ENCODE measurements around the gene RAB7B.
A peak's percentile ranks its signal among the peaks of the same experiment; 100 is the strongest.
"Not testable (repeated sequence)": the region's sequence is repeated elsewhere in the genome, so short reads cannot be mapped to it uniquely, and the experiment has no call there.

Gene RAB7B, protein sequence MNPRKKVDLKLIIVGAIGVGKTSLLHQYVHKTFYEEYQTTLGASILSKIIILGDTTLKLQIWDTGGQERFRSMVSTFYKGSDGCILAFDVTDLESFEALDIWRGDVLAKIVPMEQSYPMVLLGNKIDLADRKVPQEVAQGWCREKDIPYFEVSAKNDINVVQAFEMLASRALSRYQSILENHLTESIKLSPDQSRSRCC

GRCh38 chr1:206002871-206003801 is at the start of gene RAB7B:
Gene RAB7B (minus strand): TSS chr1:206003395. CDS start chr1:205994135, 9,260 bp downstream.
- peak; percentile 74 for DNase-seq (ENCODE audit: low read depth)

- not testable (repeated sequence) for DNase-seq (ENCODE audit: low read depth)
These were observed 49.2 kb upstream of the RAB7B start for GRCh38 chr1:206052231-206052865.

GRCh38 chr1:206050655-206051235 is 47.5 kb upstream of the RAB7B start:
- DNase-seq (ENCODE audit: low read depth), result no peak

DNA sequence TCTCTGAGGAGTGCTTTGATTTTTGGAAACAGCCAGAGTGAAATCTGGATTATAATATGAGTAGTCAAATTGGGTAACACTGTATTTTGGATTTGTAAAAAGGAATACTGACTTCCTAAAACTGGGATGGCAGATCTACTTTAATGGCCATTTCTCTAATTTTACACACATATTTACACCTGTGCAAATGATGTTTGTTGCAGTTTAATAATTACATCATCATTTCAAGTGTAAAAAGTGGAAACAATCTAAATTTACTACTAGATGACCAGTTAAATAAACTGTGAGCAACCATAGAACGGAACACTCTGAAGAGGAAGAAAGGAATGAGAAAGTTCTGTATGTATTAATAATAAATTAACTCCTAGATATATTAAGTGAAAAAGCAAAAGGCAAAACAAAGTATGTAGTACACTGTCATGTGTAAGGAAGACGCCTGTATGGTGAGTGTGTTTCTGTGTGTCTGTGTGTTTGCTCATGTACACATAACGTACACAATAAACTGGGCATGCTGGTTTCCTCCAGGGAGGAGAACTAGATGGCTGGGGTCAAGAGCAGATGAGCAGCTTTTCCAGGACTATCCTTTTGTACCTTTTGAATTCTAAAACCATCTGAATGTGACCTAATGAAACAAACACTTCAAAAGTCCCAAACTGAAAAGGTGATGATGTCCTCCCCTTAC is 46.9 kb upstream of the RAB7B start:
- DNase-seq (ENCODE audit: low read depth), result no peak

DNA sequence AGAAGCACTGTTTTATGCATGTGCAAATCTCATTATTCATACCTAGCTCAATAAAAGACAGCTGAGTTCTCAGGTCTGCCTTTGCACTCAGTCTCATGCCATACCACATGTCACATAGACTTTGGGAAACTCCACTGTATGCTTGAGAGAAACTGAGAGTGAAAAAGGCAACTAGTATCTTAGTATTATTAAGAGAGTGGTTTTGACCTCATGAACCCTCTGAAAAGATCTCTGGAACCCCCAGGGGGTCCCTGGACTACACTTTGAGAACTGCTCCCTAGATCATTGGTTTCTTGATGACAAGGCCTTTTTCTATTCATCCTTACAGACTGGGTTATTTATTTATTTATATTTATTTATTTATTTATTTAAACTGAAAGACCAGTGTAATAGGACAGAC is 46.1 kb upstream of the RAB7B start:
- DNase-seq (ENCODE audit: low read depth), result no peak

DNA sequence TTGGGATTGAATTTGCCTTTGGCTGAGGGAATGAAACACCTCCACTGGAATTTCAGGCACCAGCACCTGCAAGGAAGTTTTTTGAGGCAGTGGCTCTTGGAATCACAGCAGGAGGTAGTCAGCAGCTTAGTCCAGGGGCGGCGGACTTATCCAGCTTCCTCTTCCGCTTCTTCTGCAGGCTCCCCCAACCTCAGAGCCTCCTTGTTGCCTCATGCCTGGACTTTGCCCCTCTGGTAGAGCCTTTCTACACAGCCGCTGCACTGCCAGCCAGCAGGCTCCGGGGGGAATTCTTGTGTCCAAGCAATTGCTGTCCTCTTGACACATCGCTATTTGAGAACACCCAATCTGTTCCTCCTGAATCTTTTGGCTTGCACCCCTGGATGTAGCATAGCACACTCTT is 45.4 kb upstream of the RAB7B start:
- no peak for DNase-seq (ENCODE audit: low read depth)

DNA sequence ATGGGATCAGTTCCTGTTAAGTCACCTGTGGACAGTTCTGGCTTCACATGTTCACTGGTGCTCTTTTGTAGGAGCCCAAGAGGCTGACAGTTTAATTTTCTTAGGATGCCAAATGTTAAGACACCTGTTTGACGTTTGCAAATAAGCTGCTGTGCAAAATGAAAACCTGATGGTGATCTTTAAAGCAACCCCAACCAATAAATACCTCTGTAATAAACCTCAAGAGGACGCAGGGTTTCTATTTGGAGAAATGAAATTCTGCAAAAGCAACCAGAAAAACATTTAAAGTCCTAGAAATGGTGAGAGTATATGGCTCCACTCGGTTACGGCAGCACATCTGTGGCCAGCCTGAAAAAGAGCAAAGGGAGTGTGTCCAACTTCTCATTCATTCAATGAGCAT is 44.1 kb upstream of the RAB7B start:
- DNase-seq (ENCODE audit: low read depth), result no peak

DNA sequence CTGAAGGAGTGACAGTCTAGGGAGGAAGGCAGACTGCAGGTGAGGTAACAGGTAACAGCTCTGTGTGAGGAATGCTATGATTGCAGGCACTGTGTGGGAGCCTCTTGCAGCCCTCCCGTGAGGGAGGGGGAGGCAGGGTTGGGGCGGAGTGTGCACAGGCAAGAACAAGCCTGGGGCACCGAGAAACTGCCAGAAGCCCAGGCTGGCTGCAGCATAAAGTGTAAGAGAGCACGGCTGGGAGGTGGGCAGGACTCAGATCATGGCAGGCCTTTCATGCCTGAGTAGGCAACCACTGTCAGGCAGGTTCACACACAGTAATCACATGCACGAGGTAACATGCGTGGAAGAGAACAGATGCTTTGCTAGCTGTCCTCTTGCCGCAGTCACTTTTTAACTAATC is 38.4 kb upstream of the RAB7B start:
- no peak for DNase-seq (ENCODE audit: low read depth)

- DNase-seq (ENCODE audit: low read depth), result no peak
These were observed 37.1 kb upstream of the RAB7B start for GRCh38 chr1:206040328-206040727.

DNA sequence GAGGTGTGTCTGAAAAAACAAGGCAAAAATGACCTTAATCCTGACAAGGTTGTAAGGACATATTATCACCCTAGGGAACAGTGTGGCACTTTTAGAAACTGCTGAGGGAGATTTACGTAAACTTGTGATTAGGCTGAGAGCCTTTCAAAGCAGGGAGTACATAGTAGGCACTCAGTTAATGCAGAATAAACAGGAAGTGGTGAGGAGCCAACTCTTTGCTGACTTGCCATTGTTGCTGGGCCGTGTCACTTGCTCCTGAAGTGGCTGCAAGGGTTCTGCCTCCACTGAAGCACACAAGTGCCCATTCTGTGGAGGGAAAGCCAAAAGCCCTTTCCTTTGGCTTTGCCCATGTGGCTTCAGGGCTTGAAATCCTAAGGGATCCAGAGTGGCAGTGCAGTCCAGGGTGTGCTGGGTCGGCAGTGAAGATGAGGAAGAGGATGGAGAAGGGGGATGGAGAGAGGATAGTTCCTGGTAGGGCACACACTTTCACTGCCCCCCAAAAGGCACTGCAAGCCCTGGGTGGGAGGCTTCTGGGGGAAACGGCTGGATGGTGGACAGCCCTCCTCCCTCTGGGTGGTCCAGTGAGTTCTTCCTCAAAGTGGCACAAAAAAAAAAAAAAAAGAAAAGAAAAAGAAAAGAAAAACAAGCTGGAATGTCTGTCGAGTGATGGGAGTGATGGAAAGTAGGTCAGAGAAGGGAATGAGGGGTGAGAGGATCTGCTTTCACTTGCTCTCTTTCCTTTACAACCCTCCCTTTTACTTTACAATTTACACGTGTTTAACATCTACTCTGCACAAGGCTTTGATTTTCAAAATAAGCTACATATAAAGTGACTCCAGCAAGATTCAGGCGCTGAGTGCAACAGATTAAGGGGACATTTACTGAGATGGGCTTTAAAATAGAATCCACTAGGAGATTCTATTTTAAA is 36.1 kb upstream of the RAB7B start:
- no peak for DNase-seq (ENCODE audit: low read depth)

DNA sequence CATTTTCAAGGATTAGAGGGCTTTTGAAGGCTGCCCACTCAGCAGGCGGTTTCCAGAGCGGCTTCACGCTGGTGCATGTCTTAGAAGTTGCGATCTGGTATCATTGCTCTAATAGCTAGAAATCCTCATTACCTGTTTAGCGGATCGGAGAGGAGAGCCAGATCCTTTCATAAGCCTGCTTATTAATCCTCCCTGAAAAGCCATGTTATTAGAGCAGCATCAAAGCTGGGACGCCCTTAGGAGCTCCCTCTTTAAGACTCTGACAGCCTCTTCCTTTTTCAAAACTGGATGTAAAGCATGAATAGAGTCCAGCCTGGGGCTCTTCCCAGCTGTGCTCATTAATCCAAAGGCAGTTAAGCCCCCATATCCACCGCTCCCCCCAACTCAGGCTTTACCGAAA is 34.4 kb upstream of the RAB7B start:
- peak; percentile 4 for DNase-seq (ENCODE audit: low read depth)

DNA sequence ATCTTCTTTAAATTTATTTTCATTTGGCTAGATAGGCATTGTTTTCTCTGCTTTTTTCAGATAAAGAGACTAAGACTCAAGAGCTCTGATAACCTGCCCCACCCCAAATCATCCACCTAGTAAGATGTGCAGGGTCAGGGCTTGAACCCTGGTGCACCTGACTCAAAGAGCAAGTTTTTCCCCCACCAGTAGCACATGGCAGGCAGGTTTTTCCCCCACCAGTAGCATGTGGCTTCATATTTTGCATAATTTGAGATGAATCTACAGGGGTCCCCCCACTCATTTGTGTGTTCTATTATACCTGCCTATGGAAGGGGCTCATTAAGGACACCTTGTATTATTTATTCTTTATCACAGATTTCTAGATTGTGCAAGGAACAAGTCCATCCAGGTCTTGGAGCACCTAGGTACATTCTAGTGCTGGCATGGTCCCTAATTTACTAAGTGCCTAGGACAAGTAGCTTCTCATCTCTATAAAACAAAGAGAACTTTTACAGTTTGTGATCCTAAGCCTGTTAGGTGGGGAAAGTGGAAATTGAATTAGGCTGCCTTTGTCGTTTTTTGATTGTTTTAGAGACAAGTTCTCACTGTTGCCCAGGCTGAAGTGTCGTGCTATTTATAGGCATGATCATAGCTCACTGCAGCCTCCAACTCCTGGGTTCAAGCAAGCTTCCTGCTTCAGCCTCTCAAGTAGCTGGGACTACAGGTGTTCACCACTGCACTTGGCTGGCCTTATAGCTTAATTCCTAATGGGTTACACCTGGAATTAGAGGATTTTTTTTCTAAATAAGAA is 33.7 kb upstream of the RAB7B start:
- DNase-seq (ENCODE audit: low read depth), result no peak

GRCh38 chr1:206035027-206035426 is 31.8 kb upstream of the RAB7B start:
- DNase-seq (ENCODE audit: low read depth), result no peak

DNA sequence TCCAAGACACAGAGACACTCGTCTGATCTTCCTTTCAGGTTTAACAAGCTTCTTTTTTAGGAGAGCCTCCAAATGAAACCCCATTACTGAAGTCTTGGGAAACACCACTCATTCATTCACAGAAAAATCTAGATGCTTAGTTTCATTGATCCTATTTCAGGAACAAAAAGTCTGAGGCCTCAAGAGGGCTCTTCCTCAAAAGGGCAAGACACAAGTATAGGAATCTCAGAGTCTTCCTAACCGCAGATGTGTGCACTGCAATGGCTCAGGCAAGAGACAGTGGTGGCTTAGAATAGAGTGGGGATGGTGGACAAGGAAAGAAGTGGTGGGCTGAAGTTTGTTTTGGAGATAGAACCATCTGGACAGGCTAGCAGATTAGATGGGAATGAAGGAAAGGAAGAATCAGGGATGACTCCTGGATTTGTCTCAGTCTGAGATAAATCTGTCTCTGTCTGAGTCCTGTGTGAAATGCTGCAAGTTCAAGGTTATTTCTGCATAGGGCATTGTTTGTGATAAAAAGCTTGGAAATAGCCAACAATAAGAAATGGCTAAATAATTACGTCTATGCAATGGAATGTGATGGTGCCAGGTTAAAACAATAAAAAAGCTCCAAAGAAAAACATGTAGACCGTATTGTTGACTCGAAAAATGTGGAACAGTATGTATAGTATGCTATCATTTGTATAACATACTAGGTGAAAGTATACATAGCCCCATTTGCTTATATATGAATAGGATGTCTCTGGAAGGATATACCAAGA is 29.4 kb upstream of the RAB7B start:
- no peak for DNase-seq (ENCODE audit: low read depth)

DNA sequence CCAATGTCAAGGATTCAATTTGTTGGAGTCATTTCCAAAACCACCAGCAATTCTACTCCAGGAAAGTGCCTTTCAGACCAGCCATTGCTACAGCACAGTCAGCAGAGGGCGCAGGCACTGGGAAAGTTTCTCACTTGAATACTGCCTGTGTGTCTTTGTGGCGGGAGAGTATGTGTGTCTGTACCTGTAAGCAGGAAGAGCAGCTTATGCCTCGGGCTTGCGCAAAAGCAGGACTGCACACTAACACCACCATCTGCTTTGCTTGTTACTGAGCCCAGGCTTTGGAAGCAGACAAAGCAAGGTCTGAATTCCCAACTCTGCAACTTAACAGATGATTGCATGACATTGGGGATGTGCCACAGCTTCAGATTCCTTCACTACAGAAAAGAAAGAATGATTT is 27.5 kb upstream of the RAB7B start:
- peak; percentile 73 for DNase-seq (ENCODE audit: low read depth)

DNA sequence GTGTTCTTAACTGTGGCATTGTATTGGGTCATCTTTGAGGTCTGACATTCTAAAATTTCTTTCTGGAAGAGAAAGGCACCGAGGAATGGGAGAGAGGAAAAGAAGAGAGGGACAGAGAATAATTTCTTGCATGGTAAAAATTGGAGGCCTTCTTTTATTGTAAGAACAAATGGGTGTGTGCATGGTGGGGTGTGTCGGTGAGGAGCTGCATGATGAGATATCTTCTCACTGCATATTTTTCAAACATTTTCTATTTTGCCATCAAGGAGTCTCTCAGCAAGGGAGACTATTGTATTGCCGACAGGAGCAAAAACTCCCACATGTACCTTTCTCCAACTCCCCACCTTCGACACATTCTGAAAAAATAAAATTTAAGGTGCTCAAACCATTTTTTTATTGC is 27.0 kb upstream of the RAB7B start:
- DNase-seq (ENCODE audit: low read depth), result no peak

DNA sequence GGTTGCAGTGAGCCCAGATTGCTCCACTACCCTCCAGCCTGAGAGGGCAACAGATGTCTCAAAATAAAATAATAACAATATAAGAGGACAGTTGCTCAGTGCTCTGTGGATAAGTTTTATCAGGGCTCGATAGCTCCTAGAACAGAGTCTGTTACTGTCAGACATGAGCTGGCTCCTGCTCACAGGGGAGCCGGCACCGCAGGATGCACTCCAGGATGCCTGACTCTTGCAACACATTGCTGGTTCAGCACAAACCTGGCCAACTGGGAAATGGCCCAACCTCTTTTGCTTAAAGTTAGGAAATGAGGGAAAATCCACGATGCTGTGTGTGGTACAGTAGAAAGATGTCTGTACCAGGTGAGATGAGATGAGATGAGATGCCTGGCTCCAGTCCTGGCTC is 26.3 kb upstream of the RAB7B start:
- DNase-seq (ENCODE audit: low read depth), result peak; percentile 82

DNA sequence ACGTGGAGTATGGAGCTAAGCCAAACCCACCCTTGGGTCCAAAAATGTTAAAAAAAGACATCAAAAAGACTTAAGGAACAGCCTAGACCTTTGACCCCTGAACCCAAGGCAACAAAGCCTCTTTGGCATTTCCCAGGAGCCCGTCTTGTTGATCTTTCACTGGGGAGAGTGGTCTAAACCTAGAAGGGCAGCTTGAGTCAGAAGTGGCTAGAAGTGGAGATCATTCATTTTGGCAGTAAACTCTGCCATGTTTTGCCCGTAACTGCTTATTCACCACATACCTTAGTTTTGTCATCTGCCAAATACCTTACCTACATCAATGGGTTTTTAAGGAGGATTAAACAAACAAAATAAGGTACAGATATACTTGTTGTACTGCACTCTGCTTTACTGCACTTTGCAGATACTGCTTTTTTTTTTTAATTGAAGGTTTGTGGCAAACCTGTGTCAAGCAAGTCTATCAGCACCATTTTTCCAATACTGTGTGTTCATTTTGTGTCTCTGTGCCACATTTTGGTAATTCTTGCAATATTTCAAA is 22.2 kb upstream of the RAB7B start:
- no peak for DNase-seq (ENCODE audit: low read depth)

DNA sequence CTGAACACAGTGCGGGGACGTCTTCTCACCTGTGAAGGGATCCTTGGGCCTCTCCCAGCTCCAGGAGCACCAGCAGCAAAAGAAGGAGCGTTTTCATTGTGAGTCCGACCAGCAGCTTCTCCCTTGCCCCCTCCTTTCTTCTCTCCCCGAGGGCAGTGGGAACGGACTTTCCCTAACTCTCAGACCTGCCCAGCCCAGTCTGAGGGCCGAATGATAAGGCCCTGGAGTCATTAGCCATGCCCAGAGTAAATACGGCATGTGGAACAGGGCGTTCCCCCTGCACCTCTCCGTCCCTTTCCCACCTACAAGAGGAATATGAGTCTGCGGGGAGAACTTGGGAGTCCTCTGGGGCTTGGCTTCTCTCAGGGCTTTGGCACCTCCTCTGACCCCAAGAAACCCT is 20.5 kb upstream of the RAB7B start, which contains the start of gene CTSE:
CTSE (minus strand) TSS at position 201 of the 400 bp plus-strand sequence; CDS start at position 97, 104 bp downstream.
- no peak for DNase-seq (ENCODE audit: low read depth)
